Stimulated activated CD4-positive, alpha-beta T cell treated with anti-CD3 and anti-CD28 coated beads, Interleukin-4, amount 100 ng/mL, for 24 hours (primary cell): ENCODE data around the gene SERPIND1.
A peak's percentile ranks its signal among the peaks of the same experiment; 100 is the strongest.
"Not testable (repeated sequence)": the region's sequence is repeated elsewhere in the genome, so short reads cannot be mapped to it uniquely, and the experiment has no call there.

Experiments
- DNase-seq: peaks from one replicate; pipeline ENCODE4 v3.0.0-alpha.2; 2020

The SERPIND1 gene

DNA sequence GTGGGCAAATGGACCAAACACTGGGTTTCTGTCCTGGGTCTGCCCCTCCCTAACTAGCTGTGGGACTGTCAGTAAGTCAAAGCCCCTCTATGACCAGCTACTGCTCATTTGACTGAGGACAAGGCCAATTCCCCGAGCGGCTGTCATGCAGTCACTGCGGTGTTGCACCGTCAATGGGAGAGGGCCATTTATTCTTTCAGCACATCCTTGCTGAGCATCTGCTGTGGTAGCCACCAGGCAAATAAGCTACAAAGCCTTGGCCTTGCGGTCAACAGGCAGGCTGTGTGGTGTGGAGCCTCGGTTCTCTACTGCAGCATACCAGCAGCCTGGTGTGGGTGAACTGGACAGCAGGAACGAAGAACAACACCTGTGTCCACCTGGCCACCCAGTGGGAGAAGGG is 25.8 kb upstream of the SERPIND1 start:
- DNase-seq, result no peak

DNA sequence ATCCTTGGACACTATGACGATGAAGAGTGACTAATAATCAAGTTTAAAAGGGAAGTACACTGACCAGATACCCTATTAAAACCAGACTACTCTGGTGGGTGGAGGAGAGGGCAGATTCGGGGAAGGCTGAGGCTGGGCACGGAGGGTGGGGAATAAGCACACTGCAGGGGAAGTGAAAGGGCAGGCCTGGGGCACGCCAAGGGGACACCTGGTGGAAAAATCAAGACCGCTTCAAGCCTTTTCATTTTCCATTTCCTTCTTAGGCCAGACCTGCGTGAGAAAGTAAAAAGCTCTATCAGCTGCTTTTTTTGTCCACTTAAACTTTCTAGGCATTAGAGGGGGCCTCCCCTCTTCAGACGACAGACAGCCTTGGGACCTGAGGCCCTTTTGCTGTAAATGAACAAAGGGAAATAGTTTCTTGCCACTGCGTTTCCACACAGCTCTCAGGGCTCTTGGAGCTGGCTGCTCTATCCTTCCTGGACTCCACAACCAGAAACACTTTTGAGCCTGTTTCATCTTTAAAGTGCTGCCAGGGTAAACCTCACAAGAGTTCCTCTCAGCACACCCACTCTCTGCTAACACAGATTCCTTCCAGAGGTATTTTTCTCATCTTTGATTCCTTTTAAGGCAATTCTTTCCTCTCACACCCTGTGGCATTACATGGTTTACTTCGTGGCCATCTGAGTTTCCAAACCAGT is 25.0 kb upstream of the SERPIND1 start:
- no peak for DNase-seq

GRCh38 chr22:20749453-20749852 is 24.5 kb upstream of the SERPIND1 start:
- DNase-seq, result no peak

- DNase-seq, result peak; percentile 27
Measured at GRCh38 chr22:20750461-20751184, 23.3 kb upstream of the SERPIND1 start.

- no peak for DNase-seq
Measured at GRCh38 chr22:20751185-20751851, 22.6 kb upstream of the SERPIND1 start.

- DNase-seq, result no peak
Measured at GRCh38 chr22:20752104-20752741, 21.7 kb upstream of the SERPIND1 start.

DNA sequence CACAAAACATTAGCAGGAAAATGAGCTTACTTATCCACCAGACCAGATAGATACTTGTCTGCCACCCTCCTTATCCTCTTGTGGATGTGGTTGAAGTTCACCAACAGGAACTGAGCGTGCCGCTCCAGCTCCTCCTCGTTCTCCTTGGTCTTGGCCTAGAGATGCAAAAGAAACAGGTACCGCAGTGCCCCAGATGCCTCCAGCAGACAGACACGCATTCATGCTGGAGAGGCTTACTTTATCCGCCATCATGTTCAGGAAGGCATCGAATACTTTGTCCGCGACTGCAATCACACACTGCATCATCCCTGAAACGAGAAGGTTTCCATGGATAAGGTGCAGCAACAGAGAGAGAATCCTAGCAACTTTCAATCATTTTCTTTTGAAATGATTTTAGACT is 21.0 kb upstream of the SERPIND1 start:
- no peak for DNase-seq

GRCh38 chr22:20756846-20757245 is 17.1 kb upstream of the SERPIND1 start:
- no peak for DNase-seq

DNA sequence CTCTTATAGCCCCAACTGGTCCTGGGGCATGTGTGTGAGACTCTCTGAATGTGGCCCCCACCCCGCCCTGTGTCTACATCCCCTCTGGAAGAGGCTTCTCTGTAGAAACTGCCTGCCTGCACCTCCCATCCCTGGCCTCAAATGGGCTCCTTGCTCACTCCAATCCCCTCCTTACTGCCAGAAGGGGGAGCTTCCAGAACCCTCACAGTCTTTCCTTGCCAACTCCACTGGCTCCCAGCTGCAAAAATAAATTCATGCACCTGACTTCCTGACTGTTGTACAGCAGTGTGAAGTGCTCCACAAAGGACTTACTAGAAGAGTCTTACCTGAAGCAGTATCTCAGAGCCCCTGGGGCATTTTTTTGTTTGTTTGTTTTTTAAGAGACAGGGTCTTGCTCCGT is 15.2 kb upstream of the SERPIND1 start:
- no peak for DNase-seq

- no peak for DNase-seq
Measured at GRCh38 chr22:20760084-20760483, 13.8 kb upstream of the SERPIND1 start.

DNA sequence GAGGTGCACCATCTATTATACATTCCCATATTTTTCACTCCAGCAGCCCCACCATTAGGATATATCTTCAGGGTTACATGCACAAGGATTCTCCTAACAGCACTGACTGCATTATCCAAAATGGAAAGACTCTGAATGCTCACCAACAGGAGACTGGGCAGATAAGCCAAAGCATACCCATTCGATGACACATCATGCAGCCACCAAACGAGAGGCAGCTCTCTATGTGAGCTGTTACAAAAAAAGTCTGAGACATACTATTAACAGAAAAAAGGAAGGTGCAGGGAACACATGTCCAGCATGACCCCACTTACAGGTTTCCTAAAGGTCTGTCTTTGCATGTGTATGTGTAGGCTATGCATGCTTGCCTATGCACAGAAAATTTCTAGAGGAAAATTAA is 12.4 kb upstream of the SERPIND1 start:
- no peak for DNase-seq

DNA sequence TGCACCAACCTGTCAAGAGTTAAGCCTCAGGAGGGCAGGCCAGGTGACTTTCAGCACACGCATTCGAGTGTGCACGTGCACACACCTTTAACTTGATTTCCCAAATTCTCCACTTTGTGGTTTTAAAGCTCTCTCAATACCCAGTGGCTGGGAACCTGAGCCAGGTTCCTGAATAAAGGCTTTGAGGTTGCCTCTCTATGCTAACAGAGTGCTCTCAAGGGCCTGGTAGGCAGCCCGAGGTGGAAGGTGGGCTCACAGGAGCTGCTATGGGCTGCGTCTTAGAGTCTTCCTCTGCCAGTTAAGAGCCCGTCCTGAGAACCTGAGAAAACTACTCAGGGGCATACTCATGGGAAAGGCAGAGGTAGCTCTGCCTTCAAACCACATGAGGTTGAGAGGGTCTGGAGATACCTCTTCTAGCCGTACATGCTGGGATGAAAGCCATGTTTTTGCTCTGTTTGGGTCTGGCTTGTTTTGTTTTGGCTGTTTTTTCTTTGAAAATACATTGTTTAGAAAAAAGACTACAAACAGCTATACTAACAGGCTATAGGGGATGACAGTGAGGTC is 11.6 kb upstream of the SERPIND1 start:
- no peak for DNase-seq

GRCh38 chr22:20763630-20764470 is 10.1 kb upstream of the SERPIND1 start:
- no peak for DNase-seq

GRCh38 chr22:20764471-20764720 is 9.5 kb upstream of the SERPIND1 start:
- no peak for DNase-seq

DNA sequence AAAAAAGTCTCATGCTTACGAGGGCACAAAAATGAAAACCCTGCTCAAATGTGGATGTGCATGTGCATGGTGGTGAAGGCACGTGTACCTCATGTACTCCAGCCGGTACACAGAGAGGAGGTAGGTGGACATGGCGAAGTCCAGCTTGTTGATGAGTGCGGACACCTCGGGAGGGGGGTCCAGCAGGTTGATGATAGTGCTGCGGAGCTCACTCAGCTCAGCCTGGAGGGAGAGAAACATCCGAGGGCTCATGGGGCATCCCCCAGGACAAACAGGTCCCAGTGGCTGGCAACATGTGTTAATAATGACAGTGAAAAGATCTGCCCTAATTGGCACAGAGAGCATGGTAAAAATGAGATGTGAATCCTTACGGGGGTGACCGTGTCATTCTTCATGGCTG is 9.2 kb upstream of the SERPIND1 start:
- no peak for DNase-seq

GRCh38 chr22:20765938-20766337 is 8.0 kb upstream of the SERPIND1 start:
- no peak for DNase-seq

DNA sequence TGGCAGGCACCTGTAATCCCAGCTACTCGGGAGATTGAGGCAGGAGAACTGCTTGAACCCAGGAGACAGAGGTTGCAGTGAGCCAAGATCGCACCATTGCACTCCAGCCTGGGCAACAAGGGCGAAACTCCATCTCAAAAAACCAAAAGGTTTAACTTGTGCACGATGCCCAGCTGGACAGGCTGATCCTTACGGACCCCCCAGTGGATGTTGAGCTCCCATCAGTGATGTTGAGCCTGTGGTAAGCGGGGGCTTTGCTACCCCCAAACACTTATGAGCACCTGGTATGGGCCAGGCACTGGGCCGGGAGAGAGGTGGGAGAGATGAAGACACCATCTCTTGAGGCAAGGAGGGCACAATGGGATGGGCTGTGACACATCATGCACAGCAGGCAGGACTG is 7.4 kb upstream of the SERPIND1 start:
- DNase-seq, result no peak

GRCh38 chr22:20769496-20769826 is 4.5 kb upstream of the SERPIND1 start:
- not testable (repeated sequence) for DNase-seq

DNA sequence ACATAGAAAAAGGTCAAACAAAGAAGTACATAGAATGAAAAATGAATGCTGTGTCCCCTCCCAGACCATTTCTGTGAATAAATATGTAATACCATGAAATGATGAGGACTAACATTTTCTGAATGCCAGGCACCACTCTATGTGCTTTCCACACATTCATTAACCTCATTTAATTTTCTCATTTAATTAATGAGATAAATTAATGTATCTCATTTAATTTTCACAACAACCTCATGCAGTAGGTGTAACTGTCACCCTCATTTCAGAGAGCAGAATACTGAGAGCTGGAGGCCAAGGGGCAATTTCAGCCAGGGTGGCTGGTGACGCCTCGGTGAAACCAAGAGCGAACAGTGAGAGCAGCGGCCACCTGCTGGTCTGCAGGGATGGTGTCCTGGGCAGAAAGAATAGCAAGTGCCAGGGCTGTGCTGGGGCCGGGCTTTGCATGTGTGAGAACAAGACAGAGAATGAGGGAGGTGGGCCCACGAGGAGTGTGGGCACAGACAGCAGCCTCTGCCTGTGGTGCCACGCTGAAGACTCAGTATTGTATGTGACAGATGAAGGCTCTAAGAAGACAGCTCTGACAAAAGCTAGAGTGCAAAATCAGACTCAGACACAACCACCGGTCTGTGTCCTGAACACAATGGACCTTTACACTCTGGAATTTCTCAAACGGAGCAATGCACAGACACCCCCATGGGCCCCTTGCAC is 1.8 kb upstream of the SERPIND1 start:
- DNase-seq, result no peak

GRCh38 chr22:20774882-20775281 is 969 bp downstream of the SERPIND1 start:
- DNase-seq, result no peak

- no peak for DNase-seq
Measured at GRCh38 chr22:20775342-20775895, 1.5 kb downstream of the SERPIND1 start.
